Raji (cell line): ENCODE results near the gene GPR55.

ENCODE experiments used
- POLR2A ChIP-seq: IDR thresholded peaks from 2 replicates; pipeline ENCODE4 v1.6.1; 2011; ENCODE audit warnings: low read depth, low read length, control low read depth; ENCODE audit not compliant: insufficient read depth

Gene GPR55

DNA sequence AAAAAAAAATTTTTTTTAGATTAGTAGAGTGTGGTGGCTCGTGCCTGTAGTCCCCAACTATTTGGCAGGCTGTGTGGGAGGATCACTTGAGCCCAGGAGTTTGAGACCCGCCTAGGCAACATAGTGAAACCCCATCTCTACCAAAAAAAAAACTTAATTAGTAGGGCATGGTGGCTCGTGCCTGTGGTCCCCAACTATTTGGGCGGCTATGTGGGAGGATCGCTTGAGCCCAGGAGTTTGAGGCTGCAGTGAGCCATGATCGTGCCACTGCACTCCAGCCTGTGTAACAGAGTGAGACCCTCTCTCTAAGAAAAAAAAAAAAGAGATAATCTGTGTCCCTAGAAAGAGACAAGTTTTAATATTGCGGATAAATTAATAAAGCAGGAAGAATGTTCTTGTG is 8.8 kb downstream of the GPR55 start:
- TF ChIP-seq POLR2A: no peak

DNA sequence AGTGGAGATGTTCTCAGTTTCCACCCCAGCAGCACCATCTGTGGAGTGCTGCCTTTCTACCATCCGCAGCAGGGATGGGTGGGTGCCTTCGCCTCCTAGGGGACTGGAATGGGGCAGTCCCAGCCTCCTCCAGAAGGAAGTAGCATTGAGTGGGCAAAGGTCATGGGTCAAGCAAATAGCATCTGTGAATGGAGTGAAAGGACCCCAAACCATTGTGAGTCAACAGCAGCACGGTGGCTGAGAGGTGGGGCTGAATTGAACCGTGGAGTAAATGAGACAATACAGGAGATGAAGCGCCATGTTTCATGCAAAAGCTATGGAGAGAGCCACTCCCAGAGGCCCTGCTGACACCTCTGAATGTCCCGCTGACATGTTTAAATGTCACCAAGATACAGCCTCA is 9.7 kb downstream of the GPR55 start:
- TF ChIP-seq POLR2A: no peak

DNA sequence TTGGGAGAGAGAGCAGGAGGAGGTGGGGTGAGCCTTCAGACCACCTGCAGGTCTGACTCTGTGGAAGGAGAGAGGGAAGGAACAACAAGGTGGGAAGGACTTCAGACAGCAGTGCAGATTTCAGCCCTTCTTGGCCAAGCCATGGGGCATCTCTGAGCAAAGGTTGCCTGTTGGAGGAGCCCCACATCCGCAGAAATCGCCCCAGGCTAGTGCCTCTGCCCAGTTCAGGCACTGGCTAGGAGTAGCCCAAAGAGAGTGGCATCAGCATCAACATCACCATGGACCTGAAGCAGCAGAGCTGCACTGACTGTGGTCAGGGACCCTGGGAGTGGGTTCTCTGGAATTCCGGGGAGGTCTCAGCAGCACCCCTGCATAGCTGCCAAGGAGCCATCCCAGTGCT is 10.2 kb downstream of the GPR55 start:
- no peak for TF ChIP-seq POLR2A

DNA sequence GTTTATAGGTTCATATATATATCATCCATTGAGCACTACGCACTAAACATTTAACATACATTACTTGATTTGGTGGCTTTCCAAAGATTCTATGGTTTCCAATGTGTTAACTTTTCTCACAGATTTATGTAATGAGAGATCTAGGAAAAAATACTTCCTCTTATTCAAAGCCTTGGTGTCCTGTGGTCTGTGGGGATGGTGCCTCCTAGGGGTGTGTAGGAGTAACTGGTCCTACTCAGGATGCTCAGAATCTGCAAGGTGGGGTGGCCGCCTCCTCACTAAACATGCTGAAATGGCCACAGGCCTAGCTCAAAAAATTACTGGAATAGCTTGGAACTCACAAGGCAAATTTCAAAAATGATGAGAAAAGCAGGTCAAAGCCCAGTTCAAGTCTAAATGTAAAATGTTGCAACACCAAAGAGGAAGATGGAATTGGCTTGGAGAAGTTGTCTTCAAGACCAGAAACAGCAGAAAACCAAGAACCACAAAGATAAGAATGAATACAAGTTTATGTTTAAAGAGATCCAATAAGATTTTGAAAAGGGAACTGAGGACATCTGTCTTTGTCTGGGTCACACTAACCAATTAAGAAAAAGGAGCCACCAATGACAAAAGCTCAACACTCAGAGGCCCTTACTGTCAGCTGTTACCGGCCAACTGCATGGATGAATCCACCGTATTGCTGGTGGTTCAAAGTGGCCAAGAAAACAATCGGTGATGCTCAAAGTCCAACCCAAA is 11.5 kb downstream of the GPR55 start:
- no peak for TF ChIP-seq POLR2A

DNA sequence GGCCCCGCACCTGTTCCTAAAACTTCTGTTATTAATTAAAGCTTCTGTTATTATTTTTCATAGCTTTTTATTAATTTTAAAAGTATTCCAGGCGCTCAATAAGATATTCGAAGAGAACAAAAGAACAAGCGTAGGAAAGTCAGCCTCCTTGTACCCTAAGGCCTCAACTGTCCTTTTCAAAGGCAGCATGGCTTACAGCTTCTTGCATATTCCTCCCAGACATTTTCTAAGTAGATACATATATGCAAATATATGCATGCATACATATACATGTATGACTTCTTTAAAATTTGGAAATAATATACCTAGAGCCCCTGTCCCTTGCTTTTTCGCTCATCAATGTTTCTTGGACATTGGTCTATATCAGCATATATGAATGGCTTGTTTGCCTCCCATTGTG is 12.3 kb downstream of the GPR55 start:
- TF ChIP-seq POLR2A: no peak

- TF ChIP-seq POLR2A: no peak
These were observed 13.0 kb downstream of the GPR55 start for GRCh38 chr2:230912046-230912445.

DNA sequence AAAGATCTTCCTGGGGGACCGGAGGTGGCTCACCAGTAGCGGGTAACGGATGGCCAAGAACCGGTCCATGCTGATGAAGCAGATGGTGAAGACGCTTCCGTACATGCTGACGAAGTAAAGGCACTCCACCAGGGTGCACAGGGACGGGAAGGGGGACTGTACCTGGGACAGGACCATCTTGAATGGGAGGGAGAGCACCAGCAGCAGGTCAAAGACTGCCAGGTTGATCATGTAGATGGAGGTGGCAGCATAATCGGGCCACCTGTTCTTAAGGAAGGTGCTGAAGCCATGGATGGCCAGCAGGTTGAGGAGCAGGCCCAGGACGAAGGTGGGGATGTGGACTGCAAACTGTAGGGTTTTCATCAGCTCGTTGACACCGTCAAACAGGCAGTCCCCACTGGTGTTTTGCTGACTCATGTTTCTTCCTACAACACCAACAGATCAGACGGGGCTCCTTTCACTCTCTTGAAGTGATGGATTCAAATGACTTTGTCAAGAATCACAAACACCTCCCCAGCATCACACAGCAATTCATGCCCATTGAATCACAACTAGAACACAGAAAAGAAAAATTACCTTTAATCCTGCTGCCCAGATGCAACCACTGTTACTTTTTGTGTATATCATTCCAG is 14.4 kb downstream of the GPR55 start:
- TF ChIP-seq POLR2A: no peak

DNA sequence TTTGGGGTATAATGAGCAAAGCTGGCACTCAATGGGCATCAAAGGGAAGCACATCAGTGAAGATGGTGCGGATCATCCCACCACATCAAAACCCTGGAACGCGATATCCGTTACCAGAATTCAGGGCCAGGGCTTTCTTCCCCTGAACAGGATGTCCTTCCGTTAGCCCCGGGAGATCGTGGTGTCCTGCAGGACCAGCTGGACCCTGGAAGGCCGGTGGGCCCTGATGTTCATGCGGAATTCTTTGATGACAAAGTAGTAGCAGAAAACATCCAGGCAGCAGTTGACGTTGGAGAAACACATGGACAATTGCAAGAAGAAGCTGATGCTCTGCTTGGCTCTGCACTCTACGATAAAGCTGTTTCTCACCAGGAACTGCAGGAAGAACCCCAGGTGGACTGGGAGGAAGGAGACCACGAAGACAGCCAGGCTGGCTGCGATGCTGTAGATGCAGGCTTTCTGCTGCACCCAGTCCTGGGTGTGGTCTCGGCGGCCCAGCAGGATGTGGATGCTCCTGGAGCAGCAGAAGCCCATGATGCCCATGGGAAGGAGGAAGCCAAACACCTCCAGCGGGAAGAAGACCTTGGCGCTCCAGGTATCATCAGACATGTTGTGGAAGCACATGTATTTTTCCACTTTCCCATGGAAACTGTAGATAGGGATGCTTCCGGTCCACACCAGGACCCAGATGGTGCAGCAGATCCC is 15.0 kb downstream of the GPR55 start:
- no peak for TF ChIP-seq POLR2A

GRCh38 chr2:230908595-230909191 is 16.3 kb downstream of the GPR55 start:
- TF ChIP-seq POLR2A: no peak

- TF ChIP-seq POLR2A: no peak
These were observed 16.9 kb downstream of the GPR55 start for GRCh38 chr2:230908092-230908594.

DNA sequence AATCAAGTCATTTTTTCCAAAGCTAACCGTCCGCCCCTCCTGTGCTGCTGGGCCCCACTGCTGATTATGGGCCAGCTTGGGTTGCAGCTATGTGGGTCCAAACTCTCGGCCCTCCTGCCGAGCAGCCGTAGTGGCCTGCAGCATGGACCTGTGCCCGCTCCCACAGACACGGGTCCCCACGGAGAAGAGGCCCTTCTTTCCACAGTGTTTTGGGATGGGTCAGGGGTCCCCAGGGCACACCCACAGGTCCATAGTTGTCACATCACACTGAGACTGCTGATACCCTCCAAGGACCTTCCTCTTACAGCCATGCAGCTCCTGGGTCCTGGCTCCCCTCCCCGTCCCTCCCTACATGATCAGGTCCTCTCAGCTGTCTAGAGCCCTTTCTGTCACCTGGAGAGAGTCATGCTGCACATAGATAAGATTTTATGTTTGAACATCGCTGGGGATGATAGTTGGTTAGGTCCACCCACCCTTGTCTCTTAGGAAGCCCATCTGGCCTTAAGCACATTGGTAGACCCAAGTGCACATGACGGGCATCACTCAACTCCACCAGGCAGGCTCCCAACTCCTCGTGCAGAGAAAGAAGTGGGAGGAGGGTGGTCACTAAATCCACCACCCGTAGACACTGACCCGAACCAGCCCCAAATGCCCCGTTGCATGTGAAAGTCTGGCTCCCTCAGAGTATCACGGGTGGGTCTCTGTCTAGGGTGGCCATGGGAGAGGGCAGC is 17.5 kb downstream of the GPR55 start:
- no peak for TF ChIP-seq POLR2A

- no peak for TF ChIP-seq POLR2A
These were observed 18.4 kb downstream of the GPR55 start for GRCh38 chr2:230906471-230907230.

GRCh38 chr2:230905448-230906421 is 19.3 kb downstream of the GPR55 start:
- no peak for TF ChIP-seq POLR2A
